Central memory CD8-positive, alpha-beta T cell (primary cell): ENCODE measurements around the gene PGAP3.
"Not testable (repeated sequence)": the region's sequence is repeated elsewhere in the genome, so short reads cannot be mapped to it uniquely, and the experiment has no call there.

Experiments used
- ATAC-seq: fragments of 150-1000 bp; cut with Tn5 transposase; replicated peaks from 2 replicates; pipeline ENCODE4 v1.10.0; 2022; ENCODE audit warnings: mild to moderate bottlenecking, moderate FRiP score, moderate number of reproducible peaks; ENCODE audit not compliant: poor library complexity, severe bottlenecking; ENCODE audit errors: extremely low read depth
- DNase-seq, 2 donors: peaks; one replicate each; pipeline ENCODE4 v3.0.0; 2021; ENCODE audit warnings: low spot score in 2 of 2
- H3K27ac Mint-ChIP-seq: one replicate; pipeline ENCODE4 v1.8.0; 2022; ENCODE audit warnings: low read depth, mild to moderate bottlenecking, moderate library complexity, mixed read lengths
- H3K27me3 Mint-ChIP-seq: one replicate; pipeline ENCODE4 v1.8.0; 2022; ENCODE audit warnings: mixed read lengths
- H3K36me3 Mint-ChIP-seq: one replicate; pipeline ENCODE4 v1.8.0; 2022; ENCODE audit warnings: mild to moderate bottlenecking, moderate library complexity, mixed read lengths; ENCODE audit not compliant: insufficient read depth
- H3K4me1 Mint-ChIP-seq: one replicate; pipeline ENCODE4 v1.8.0; 2022; ENCODE audit warnings: mixed read lengths
- H3K4me3 Mint-ChIP-seq: one replicate; pipeline ENCODE4 v1.8.0; 2022; ENCODE audit warnings: mild to moderate bottlenecking, moderate library complexity, mixed read lengths
- H3K9me3 Mint-ChIP-seq: one replicate; pipeline ENCODE4 v1.8.0; 2022; ENCODE audit warnings: mixed read lengths

Gene PGAP3

DNA sequence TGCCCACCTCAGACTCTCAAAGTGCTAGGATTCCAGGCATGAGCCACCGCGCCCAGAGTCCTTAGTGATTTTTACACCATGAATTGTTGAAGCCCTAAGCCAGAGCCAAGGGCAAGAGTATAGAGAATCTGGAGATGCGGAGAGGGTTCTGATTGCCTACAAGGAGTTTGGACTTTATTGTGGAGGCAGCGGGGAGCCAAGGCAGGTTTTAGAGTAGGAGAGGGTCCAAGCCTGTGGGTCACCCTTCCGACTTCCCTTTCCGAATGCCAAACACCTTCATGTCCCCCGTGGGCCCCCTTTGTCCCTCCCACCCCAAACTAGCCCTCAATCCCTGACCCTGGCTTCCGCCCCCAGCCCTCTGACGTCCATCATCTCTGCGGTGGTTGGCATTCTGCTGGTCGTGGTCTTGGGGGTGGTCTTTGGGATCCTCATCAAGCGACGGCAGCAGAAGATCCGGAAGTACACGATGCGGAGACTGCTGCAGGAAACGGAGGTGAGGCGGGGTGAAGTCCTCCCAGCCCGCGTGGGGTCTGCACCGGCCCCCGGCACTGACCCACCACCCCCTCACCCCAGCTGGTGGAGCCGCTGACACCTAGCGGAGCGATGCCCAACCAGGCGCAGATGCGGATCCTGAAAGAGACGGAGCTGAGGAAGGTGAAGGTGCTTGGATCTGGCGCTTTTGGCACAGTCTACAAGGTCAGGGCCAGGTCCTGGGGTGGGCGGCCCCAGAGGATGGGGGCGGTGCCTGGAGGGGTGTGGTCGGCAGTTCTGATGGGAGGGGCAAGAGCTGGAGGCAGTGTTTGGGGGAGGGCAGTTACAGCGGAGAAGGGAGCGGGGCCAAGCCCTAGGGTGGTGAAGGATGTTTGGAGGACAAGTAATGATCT lies 35.4 kb upstream of the PGAP3 start:
- H3K36me3 Mint-ChIP-seq = peaks cover 8% of the 10 kb centered on the region
- H3K27me3 Mint-ChIP-seq = no peaks in the 10 kb centered on the region
- peaks cover 8% of the 10 kb centered on the region for H3K4me1 Mint-ChIP-seq
- ATAC-seq (no peak), DNase-seq (no peak)
- H3K4me3 Mint-ChIP-seq = no peak overlapping the region
- no peak overlapping the region for H3K27ac Mint-ChIP-seq
- no peaks in the 10 kb centered on the region for H3K9me3 Mint-ChIP-seq

GRCh38 chr17:39722104-39722503 lies 34.2 kb upstream of the PGAP3 start:
- no peaks in the 10 kb centered on the region for H3K9me3 Mint-ChIP-seq
- no peaks in the 10 kb centered on the region for H3K27me3 Mint-ChIP-seq
- H3K4me3 Mint-ChIP-seq = no peak overlapping the region
- ATAC-seq (no peak), DNase-seq (no peak)
- peaks cover 3% of the 10 kb centered on the region for H3K36me3 Mint-ChIP-seq
- H3K27ac Mint-ChIP-seq = no peak overlapping the region
- peaks cover 3% of the 10 kb centered on the region for H3K4me1 Mint-ChIP-seq

- Mint-ChIP-seq H3K27me3 (no peaks in the 10 kb centered on the region), H3K9me3 (no peaks in the 10 kb centered on the region), H3K4me1 (no peaks in the 10 kb centered on the region), H3K4me3 (no peak overlapping the region), H3K36me3 (peaks cover 2% of the 10 kb centered on the region), H3K27ac (no peak overlapping the region)
- ATAC-seq (no peak), DNase-seq (no peak)
Observed at GRCh38 chr17:39719563-39720355, 31.9 kb upstream of the PGAP3 start.

- ATAC-seq (no peak), DNase-seq (no peak)
- no peak overlapping the region for H3K27ac Mint-ChIP-seq
- no peaks in the 10 kb centered on the region for H3K9me3 Mint-ChIP-seq
- no peaks in the 10 kb centered on the region for H3K27me3 Mint-ChIP-seq
- H3K4me1 Mint-ChIP-seq = no peaks in the 10 kb centered on the region
- H3K4me3 Mint-ChIP-seq = no peak overlapping the region
- H3K36me3 Mint-ChIP-seq = no peaks in the 10 kb centered on the region
Observed at GRCh38 chr17:39717660-39718059, 29.8 kb upstream of the PGAP3 start.

GRCh38 chr17:39716879-39717536 lies 29.2 kb upstream of the PGAP3 start:
- no peak for DNase-seq
- H3K4me3 Mint-ChIP-seq = no peak overlapping the region
- H3K9me3 Mint-ChIP-seq = no peaks in the 10 kb centered on the region
- no peak overlapping the region for H3K27ac Mint-ChIP-seq
- no peaks in the 10 kb centered on the region for H3K36me3 Mint-ChIP-seq
- no peaks in the 10 kb centered on the region for H3K4me1 Mint-ChIP-seq
- H3K27me3 Mint-ChIP-seq = no peaks in the 10 kb centered on the region
- ATAC-seq = no peak

DNA sequence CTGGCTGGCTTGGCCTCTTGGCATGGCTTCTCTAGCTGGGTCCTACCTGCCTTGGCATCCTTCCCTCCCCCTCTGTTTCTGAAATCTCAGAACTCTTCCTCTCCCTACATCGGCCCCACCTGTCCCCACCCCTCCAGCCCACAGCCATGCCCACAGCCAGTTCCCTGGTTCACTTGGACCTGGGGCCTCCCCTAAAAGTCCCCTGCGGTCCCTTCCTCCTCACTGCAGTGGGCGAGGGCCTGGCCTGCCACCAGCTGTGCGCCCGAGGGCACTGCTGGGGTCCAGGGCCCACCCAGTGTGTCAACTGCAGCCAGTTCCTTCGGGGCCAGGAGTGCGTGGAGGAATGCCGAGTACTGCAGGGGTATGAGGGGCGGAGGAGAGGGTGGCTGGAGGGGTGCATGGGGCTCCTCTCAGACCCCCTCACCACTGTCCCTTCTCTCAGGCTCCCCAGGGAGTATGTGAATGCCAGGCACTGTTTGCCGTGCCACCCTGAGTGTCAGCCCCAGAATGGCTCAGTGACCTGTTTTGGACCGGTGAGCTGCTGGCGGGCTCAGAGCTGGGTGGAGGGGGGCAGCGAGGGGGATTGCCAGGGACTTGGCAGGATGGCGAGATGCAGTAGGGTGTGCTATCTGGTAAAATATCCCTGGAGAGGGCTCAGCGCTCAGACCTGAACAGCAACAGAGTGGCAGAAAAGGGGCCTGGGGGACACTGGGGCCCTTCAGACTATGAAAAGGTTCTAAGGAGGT lies 28.4 kb upstream of the PGAP3 start:
- Mint-ChIP-seq H3K9me3 (no peaks in the 10 kb centered on the region), H3K36me3 (no peaks in the 10 kb centered on the region), H3K4me3 (no peak overlapping the region), H3K27ac (no peak overlapping the region), H3K27me3 (no peaks in the 10 kb centered on the region), H3K4me1 (no peaks in the 10 kb centered on the region)
- ATAC-seq = no peak
- no peak for DNase-seq

DNA sequence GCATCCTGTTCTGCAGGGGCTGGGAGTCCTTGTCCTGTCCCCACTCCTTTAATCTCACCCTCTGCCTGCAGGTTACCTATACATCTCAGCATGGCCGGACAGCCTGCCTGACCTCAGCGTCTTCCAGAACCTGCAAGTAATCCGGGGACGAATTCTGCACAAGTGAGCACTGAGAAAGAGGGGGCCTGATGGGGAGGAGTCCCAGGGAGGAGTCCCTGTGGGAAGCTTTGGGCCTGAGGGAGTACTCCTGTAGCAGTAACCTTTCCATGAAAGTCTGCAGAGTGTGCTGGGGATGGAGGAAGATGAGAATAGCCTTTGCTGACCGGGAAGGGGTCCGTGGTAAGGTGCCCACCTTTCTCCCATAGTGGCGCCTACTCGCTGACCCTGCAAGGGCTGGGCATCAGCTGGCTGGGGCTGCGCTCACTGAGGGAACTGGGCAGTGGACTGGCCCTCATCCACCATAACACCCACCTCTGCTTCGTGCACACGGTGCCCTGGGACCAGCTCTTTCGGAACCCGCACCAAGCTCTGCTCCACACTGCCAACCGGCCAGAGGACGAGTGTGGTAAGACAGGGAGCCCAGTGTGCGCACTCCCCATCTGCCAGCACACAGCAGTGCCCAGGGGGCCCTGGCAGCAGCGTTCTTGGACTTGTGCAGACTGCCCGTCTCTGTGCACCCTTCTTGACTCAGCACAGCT lies 27.7 kb upstream of the PGAP3 start:
- ATAC-seq (no peak), DNase-seq (no peak)
- no peaks in the 10 kb centered on the region for H3K36me3 Mint-ChIP-seq
- H3K9me3 Mint-ChIP-seq = no peaks in the 10 kb centered on the region
- H3K4me3 Mint-ChIP-seq = no peak overlapping the region
- H3K27ac Mint-ChIP-seq = no peak overlapping the region
- no peaks in the 10 kb centered on the region for H3K27me3 Mint-ChIP-seq
- H3K4me1 Mint-ChIP-seq = no peaks in the 10 kb centered on the region

- H3K4me1 Mint-ChIP-seq = peaks cover 5% of the 10 kb centered on the region
- H3K4me3 Mint-ChIP-seq = no peak overlapping the region
- no peaks in the 10 kb centered on the region for H3K27me3 Mint-ChIP-seq
- ATAC-seq = no peak
- no peaks in the 10 kb centered on the region for H3K9me3 Mint-ChIP-seq
- DNase-seq = no peak
- no peak overlapping the region for H3K27ac Mint-ChIP-seq
- H3K36me3 Mint-ChIP-seq = no peaks in the 10 kb centered on the region
Observed at GRCh38 chr17:39714234-39714633, 26.4 kb upstream of the PGAP3 start.

DNA sequence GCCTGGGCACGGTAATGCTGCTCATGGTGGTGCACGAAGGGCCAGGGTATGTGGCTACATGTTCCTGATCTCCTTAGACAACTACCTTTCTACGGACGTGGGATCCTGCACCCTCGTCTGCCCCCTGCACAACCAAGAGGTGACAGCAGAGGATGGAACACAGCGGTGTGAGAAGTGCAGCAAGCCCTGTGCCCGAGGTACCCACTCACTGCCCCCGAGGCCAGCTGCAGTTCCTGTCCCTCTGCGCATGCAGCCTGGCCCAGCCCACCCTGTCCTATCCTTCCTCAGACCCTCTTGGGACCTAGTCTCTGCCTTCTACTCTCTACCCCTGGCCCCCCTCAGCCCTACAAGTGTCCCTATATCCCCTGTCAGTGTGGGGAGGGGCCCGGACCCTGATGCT lies 24.0 kb upstream of the PGAP3 start:
- H3K27me3 Mint-ChIP-seq = no peaks in the 10 kb centered on the region
- no peak for DNase-seq
- H3K4me3 Mint-ChIP-seq = no peak overlapping the region
- no peaks in the 10 kb centered on the region for H3K36me3 Mint-ChIP-seq
- no peak overlapping the region for H3K27ac Mint-ChIP-seq
- H3K4me1 Mint-ChIP-seq = peaks cover 12% of the 10 kb centered on the region
- no peaks in the 10 kb centered on the region for H3K9me3 Mint-ChIP-seq
- ATAC-seq = no peak

- not testable (repeated sequence) for H3K4me3 Mint-ChIP-seq, H3K27me3 Mint-ChIP-seq, DNase-seq, H3K36me3 Mint-ChIP-seq, ATAC-seq, H3K9me3 Mint-ChIP-seq, H3K27ac Mint-ChIP-seq
- peaks cover 14% of the 10 kb centered on the region for H3K4me1 Mint-ChIP-seq
Observed at GRCh38 chr17:39711071-39711470, 23.2 kb upstream of the PGAP3 start.

- Mint-ChIP-seq H3K36me3 (no peaks in the 10 kb centered on the region), H3K4me1 (peaks cover 14% of the 10 kb centered on the region), H3K27ac (peak overlapping the region; percentile 68), H3K4me3 (no peak overlapping the region), H3K9me3 (no peaks in the 10 kb centered on the region), H3K27me3 (no peaks in the 10 kb centered on the region)
- ATAC-seq (no peak), DNase-seq (no peak)
Observed at GRCh38 chr17:39709998-39710964, 22.4 kb upstream of the PGAP3 start.
